HFF-Myc (cell line): Measurements from ENCODE around the gene CST3.

Experiments
- DNase-seq: peaks from one replicate; pipeline ENCODE4 v3.0.0-alpha.2; 2011; ENCODE audit warnings: low read depth; ENCODE audit errors: extremely low read depth
- H3K4me3 ChIP-seq: replicated peaks from 2 replicates; pipeline ENCODE4 v1.5.1; 2011; ENCODE audit warnings: low read depth, mild to moderate bottlenecking, control low read depth, low read length
- TF ChIP-seq, protein P1 (sequence below): IDR thresholded peaks from 2 replicates; pipeline ENCODE4 v1.5.1; 2012; ENCODE audit warnings: mild to moderate bottlenecking, low read depth, low read length, control low read depth; ENCODE audit errors: missing control alignments

The CST3 gene

DNA sequence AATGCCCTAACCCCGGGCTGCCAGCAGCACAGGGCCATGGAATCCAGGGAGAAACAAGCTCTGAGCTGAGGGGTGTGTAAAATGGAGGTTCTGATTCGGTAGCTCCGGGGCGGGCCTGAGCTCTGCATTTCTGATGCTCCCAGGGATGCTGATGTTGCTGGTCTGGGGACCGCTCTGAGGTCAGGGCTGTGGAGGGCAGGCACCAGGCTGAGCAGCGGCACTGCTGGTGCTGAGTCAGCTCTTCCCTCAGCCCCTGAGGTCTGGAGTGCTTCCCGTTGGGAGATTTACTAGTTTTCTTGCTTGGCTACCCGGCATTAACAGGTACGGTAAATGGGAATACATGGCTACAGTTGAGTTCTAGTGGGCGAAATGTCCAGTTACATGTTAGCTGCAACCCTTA, 18.6 kb upstream of the CST3 start:
- no peak for DNase-seq
- TF ChIP-seq, protein P1, sequence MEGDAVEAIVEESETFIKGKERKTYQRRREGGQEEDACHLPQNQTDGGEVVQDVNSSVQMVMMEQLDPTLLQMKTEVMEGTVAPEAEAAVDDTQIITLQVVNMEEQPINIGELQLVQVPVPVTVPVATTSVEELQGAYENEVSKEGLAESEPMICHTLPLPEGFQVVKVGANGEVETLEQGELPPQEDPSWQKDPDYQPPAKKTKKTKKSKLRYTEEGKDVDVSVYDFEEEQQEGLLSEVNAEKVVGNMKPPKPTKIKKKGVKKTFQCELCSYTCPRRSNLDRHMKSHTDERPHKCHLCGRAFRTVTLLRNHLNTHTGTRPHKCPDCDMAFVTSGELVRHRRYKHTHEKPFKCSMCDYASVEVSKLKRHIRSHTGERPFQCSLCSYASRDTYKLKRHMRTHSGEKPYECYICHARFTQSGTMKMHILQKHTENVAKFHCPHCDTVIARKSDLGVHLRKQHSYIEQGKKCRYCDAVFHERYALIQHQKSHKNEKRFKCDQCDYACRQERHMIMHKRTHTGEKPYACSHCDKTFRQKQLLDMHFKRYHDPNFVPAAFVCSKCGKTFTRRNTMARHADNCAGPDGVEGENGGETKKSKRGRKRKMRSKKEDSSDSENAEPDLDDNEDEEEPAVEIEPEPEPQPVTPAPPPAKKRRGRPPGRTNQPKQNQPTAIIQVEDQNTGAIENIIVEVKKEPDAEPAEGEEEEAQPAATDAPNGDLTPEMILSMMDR, result no peak
- no peak overlapping the region for H3K4me3 ChIP-seq

DNA sequence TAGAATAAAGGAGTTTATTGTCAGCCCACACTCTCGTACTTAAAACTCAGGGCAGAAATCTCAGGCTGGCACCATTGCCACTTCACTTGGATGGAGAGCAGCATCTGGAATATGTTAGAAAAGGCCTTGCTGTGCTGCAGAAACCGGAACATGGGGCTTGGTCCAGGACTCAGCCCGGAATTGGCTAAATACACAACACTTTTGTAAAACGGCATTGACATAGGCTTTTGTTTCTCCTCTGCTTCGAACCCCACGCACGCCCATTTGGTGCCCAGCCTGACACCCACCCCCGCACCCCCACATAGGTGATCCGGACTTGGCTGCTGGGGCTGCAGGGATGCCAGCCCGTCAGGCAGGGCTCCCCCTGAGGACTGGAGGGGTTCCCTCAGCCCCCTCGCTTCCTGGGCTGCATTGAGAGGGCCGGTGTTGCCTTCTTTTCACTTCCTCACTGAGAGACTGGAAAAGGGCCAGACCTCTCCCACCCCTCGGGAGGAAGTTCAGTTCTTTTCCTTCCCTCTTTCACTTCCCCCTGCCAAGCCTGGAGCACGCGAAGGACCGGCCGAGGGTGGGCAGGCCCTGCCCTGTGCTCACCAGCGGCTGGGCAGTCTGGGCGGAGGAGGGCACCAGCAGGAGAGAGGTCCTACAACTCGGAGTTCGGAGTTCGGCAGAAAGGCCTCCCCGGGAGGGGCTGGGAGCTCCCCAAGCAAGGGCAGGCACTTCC, 17.9 kb upstream of the CST3 start:
- no peak overlapping the region for H3K4me3 ChIP-seq
- DNase-seq, result no peak
- TF ChIP-seq, protein P1, result no peak

DNA sequence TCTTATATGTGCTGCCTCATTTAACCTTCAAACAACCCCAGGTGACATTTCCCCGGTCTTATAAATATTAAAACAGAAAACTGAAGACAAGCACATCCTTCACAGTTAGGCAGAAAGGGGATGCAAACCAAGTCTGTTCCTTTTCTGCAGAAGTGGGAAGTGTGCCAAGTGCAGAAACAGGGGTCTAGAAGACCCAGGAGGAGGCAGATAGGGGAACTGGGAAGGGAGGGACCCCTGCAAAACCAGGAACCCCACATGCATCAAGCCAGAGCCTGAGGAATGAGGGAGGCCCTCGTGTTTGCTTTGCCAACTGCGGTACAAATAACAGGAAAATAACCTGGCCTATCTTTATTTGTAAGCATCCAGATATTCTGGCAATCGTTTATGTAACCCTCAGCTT, 17.0 kb upstream of the CST3 start:
- DNase-seq, result no peak
- no peak overlapping the region for H3K4me3 ChIP-seq
- TF ChIP-seq, protein P1, result no peak

DNA sequence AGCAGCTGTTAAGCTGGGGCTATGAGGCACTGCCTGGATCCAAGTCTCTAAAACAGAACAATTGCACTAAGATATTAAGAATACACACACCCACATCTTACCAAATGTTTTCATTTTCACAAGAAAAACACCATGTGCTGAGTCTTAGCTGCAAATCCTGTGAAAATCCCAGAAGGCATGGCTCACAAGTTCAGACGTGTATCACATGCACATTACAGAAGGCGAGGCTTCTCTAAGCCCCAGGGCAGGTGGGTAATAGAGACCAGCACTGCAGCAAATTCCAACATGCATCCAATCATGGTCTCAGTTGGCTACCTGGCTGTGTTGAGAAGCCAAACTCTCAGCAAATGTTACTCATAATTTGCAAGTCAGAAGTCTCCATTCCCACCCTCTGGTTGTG, 16.2 kb upstream of the CST3 start:
- no peak for DNase-seq
- no peak overlapping the region for H3K4me3 ChIP-seq
- TF ChIP-seq, protein P1, result no peak

DNA sequence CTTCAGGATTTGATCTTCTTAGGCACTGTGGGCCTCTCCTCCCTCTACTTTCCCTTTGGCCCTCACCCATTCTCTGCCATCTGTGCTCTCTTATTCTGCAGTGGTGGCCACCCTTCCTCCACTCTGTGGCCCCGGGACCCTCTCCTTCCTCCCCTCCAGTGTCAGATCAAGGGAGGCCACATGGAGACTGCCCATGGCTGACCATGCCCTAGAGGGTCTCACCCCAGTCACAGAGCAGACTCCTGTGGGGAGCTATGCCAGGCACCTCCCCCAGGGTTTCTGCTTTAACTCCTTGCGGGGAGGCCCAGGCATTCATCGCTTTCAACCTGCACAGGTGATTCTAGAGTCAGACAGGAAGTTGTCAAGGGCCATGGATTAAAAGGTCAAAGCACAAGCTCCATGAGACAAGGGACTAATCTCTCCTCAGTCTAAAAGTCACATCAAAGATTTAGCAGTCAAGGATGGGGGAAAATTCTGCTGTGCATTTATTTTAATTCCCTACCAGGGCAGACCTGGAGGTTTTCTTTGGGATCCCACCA, 15.7 kb upstream of the CST3 start:
- TF ChIP-seq, protein P1, result no peak
- DNase-seq, result no peak
- H3K4me3 ChIP-seq, result no peak overlapping the region

DNA sequence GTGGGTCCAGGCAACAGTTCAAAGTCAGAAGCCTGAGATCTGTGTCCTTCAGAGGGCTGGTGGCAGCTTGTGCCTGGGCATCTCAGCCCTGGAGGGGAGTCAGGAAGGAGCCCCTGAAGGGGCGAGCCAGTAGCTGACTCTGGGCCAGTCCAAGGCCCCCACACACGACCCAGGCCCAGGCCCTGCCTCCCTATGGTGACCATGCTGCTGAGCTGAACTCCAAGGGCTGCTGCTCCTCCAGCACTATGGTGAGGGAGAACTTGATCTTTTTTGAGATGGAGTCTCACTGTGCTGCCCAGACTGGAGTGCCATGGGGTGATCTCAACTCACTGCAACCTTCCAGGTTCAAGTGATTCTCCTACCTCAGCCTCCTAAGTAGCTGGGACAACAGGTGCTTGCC, 15.2 kb upstream of the CST3 start:
- no peak overlapping the region for H3K4me3 ChIP-seq
- no peak for DNase-seq
- TF ChIP-seq, protein P1, result no peak

DNA sequence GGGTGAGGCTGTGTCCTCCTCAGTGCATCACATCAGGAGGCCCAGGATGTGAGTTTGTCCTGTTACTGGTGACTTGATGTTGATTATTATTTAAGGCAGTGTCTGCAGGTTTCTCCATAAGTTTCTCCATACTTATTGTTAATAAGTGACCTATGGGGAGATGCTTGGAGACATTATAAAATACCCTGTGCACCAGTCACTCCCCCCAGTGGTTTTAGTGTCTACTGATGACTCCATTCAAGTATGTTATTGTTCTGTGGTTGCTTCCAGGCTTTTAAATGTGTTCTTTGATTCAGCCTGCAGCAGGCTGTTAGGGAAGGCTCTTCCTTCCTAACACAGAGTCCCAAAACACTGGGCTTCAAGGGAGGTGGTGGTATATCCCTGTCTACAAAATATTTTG, 14.6 kb upstream of the CST3 start:
- no peak for DNase-seq
- TF ChIP-seq, protein P1, result no peak

More for the DNA sequence above, 14.6 kb upstream of the CST3 start:
- no peak overlapping the region for H3K4me3 ChIP-seq
